NCI-H82 treated with DMSO at 0.1 percent for 48 hours (cell line): Measurements from ENCODE around the gene KNDC1.
"Not testable (repeated sequence)": the region's sequence is repeated elsewhere in the genome, so short reads cannot be mapped to it uniquely, and the experiment has no call there.

Experiments used
- DNase-seq: peaks from one replicate; lab custom pipeline; 2025; ENCODE audit not compliant: unreplicated experiment; lab: John Stamatoyannopoulos, UW

The KNDC1 gene, protein sequence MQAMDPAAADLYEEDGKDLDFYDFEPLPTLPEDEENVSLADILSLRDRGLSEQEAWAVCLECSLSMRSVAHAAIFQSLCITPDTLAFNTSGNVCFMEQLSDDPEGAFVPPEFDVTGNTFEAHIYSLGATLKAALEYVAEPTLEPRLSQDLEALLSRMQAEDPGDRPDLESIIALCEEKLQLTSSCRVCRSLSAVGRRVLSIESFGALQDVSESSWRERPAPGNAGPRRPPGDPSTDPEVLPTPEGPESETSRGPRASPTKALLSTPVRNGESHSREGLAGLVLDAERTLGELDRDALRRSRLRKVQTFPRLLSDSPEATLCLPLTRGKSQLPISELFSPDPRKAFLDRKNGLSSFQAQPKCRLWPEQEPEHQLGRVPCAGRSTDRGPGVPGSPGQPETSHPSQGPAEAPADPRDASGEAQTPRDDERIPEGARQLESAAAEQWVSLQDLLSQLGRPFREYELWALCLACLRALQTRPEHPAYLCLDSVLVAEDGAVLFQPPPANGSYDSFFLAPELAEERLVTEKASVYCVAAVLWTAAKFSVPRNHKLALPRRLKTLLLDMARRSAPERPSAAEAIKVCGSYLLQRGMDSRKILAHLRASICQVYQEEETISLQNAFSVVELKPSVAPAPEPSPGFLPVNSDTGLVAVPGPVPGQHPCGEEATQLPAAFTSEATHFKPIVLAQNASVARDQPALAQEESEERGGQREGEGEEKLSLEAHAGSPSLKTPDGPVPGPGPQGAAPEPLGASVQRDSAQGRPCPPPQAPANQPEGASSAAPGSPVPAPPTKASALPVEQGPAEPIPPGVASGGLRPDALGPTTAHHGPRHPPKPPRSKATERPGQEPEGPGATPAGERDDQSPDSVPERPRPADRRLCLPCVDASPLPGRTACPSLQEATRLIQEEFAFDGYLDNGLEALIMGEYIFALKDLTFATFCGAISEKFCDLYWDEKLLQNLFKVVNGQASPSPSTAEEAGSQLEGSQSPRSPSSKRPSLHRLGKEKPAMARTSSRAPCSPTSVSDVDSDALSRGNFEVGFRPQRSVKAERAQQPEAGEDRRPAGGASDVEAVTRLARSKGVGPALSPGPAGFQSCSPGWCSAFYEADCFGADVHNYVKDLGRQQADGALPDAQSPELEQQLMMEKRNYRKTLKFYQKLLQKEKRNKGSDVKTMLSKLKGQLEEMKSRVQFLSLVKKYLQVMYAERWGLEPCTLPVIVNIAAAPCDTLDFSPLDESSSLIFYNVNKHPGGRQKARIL (N-terminal part only)

DNA sequence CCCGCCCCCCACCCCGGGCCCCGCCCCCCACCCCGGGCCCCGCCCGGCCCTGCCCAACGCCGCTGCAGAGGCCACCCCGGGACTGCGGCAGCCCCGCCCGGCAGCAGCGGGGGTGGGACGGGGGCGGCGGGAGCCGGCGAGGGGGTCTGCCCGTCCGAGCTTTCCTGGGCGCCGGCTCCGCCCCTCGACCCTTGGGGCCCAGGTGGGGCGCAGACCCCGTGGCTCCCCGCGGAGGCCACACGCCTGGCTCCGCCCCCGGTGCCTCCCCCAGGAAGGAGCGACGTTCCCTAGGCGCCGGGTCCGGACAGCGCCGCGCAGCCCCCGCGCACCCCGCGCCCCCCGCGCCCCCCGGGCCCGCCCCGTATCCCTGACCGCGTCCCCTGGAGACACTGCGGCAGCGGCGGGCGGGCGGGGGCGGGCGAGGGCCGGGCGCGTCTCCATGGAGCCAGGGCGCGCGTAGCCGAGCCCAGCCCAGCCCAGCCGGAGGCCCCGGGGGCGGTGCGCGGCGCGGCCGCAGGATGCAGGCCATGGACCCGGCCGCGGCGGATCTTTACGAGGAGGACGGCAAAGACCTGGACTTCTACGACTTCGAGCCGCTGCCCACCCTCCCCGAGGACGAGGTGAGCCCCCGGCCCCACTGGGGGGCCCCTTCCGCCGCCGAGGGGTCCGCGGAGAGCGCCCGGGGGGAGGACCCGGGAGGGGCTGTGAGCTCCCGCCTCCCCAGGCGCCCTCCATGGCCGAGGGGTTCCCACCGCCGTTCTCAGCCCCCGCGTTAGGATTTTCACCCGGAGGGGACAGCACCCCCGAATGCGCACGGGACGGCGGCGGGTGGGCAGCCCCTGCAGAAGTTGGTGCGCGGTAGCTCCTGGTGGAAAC, at the start of gene KNDC1:
Gene KNDC1 (plus strand): TSS at position 270 of the 876 bp plus-strand sequence. CDS start 249 bp downstream, at position 519.
- no peak for DNase-seq

DNA sequence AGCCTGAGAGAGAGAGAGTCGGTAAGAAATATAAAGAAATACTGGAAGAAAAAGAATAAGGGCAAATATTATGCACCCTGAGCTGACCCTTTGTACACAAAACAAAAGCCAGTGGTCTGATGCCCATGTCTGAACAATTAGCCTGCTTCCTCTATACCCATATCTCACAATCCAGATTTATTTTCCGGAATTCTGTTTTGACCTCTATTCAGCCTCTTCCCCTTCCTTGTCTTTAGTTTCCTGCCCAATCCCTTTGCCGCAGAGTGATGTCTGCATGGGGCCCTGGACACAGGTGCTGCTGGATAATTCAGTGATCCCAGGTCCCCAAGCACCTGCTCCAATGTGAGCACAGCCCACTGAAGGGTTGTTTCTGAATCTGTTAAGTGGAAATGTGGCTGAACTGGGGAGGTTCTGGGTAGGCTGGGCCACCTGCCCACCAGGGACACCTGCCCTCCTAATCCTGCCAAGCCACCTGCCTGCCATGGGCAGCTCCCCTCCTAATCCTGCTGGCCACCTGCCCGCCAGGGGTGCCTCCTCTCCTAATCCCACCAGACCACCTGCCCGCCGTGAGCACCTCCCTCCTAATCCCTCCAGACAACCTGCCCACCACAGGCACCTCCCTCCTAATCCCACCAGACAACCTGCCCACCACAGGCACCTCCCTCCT, 49.3 kb upstream of the KNDC1 start:
- DNase-seq: no peak

- not testable (repeated sequence) for DNase-seq
These were observed 48.4 kb upstream of the KNDC1 start for GRCh38 chr10:133111640-133112039.

DNA sequence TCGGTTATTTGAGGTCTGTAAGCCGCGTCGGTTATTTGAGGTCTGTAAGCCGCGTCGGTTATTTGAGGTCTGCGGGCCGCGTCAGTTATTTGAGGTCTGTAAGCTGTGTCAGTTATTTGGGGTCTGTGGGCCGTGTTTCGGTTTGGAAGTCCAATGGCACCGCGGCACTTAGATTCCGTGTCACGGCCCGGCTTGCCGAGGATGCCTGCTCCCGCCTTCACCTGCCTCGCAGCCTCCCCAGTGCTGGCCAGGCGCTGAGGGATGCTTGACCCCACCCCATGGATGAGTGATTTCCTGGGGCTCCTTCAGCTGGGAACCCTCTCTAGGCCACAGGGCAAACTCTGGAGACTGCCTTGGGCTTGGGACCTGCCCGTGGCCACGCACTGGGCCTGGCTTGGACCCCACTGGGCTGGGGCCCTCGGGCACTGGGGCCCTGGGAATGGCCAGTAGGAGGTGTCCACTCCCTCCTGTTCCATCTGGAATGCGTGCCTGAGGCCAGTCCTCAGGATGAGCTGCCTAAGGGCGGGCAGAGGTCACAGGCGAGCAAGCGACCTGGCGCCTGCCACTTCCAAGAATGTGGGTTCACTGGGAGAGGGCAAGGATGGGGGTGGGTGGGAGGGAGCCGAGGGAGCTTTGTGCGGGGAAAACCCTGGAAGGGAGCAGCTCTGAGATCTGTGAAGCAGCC, 46.7 kb upstream of the KNDC1 start:
- no peak for DNase-seq

DNA sequence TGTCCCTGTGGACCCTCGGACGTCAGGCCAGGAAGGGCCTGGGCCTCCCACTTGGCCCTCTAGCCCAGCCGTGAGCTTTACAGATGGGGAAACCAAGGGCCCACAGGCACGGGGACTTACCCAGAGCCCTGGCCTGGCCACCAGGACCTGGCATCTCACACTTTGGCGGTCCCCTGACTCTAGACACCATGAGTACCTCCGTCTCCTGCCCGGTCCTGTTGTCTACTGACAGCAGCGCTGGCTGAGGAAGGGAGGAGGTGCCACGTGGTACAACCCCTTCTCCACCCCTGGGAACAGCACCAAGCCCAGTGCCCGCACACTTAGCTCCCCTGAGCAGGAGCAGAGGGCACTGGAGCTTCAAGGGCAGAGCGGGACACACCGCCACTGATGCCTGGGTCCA, 46.2 kb upstream of the KNDC1 start:
- no peak for DNase-seq

GRCh38 chr10:133114251-133114650, 45.8 kb upstream of the KNDC1 start:
- DNase-seq: no peak

DNA sequence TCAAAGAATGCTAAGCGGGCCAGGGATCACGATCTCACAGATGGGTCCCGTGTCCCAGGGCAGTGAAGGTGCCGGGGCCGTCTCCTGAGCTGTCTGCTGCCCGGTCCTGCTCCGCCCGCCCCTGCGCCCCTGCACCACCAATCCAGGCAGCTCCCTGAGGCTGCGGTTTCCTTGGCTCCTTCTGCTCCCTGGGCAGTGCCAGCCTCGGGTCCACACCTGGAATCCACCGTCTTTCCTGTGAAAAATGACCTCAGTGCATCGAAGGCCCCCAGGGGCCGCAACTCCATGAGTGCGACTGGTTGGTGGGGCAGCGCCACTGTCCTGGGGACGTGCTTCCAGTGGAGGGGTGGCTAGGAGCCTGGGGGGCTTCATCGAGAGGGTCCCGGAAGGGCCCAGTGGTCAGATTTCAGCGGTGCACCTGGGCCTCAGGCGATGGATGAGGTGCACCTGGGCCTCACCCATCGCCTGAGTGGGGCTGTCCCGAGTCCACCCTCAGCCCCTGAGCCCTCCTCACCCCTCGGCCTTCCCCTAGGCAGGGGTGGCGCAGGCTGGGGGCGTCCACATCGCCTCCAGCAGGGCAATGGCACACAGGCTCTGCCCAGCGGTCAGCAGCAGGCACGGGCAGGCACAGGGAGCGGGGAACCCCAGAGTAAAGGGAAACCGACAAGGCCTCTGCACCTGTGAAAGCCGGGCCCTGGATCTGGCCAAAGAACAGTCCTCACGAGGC, 45.1 kb upstream of the KNDC1 start:
- no peak for DNase-seq

DNA sequence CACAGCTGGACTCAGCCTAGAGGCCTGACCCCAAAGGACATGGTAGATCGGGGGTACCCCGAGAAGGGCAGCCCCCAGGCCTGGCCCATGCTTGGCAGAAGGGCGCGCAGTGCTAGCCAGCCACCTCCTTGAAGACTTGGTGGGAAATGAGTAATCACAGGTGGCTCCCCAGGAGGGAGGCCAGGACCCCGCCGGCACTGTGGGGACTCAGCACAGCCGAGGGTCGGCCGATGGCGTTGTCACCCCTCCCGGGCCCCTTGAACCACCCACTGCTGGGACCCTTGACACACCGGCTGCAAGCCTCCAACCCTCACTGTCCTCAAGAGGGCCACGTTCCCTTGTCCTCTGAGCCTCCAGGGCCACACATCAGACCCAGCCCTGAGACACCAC, 44.6 kb upstream of the KNDC1 start:
- DNase-seq: no peak

GRCh38 chr10:133115976-133116375, 44.0 kb upstream of the KNDC1 start:
- no peak for DNase-seq

GRCh38 chr10:133116455-133116854, 43.6 kb upstream of the KNDC1 start:
- DNase-seq: no peak

- DNase-seq: no peak
These were observed 42.9 kb upstream of the KNDC1 start for GRCh38 chr10:133117036-133117687.

DNA sequence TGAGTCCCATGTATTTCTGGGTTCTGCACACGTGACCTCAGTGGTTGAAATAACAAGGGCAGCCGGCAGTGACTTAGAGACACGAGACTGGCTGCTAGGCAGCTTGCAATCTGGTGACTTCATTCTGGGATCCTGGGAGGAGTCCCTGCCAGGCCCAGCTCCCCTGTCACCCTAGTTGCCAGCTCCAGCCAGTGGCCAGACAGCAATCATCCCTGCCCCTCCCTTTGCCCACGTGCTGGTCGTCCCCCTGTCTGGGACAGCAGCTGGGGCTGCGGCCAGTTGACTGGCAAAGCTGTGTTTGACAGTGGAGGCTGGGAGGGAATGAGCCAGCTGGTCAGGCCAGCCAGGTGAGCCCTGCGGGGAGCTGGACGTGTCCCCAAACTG, 42.3 kb upstream of the KNDC1 start:
- no peak for DNase-seq

- DNase-seq: no peak
These were observed 38.5 kb upstream of the KNDC1 start for GRCh38 chr10:133121479-133121878.

DNA sequence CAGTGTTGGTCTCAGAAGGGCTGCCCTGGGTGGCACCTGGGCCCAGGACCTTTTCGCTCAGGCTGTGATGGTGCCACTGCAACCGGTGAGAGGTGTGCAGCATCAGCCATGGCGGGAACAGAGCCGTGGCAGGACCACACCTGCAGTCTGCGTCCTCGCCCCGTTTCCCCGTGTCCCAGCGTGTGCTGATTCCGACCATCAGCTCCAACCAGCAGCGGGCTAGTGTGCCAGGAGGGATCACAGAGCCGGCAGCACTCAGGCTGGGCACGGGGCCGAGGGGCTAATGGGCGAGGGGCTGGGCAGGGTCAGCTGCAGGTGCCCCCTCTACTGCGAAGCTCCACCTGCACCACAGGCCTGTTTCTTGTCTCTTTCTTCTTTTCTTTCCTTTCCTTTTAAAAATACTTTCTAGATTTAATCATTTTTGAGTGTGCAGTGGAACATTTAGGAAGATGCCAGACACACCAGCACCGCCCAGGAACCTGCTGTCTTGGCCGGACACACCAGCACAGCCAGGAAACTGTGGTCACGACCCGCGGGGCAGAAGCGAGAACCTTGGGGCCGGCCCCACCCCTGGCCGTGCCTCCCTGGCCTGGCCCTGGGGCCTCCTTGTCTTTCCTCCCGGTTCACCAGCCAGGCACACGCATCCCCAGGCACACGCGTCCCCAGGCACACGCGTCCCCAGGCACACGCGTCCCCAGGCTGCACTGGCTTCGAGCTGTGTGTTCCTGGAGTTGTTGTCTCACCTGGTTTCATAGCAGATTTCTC, 37.7 kb upstream of the KNDC1 start:
- DNase-seq: no peak

GRCh38 chr10:133123050-133123745, 36.8 kb upstream of the KNDC1 start:
- no peak for DNase-seq

GRCh38 chr10:133123746-133124356, 36.2 kb upstream of the KNDC1 start:
- no peak for DNase-seq
